ENCODE results near the gene RND1.
A peak's percentile ranks its signal among the peaks of the same experiment; 100 is the strongest.
"Not testable (repeated sequence)": the region's sequence is repeated elsewhere in the genome, so short reads cannot be mapped to it uniquely, and the experiment has no call there.

Gene RND1

DNA sequence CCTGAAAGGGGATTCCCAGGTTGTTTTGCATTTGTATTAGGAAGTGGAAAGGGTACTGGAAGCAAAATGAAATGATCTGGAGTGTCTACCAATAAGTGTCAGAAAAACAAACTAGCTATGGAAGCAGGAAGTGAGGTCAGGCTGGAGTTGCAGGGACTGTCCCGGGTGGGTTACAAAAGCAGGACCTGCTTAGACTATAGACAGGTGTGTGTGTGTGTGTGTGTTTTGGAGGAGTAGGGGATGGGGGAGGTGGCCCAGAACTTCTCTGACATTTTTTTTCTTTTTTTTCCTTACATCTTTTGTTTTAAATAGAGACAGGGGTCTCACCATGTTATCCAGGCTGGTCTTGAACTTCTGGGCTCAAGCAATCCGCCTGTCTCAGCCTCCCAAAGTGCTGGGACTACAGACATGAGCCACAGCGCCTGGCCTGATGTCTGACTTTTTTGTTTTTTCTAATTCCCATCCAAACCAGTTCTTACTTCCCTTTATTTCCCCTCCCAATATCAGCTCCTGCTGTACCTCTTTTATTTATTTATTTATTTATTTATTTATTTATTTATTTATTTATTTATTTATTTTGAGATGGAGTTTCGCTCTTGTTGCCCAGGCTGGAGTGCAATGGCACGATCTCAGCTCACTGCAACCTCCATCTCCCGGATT, 512 bp upstream of the RND1 start:
- DNase-seq: no peak

DNA sequence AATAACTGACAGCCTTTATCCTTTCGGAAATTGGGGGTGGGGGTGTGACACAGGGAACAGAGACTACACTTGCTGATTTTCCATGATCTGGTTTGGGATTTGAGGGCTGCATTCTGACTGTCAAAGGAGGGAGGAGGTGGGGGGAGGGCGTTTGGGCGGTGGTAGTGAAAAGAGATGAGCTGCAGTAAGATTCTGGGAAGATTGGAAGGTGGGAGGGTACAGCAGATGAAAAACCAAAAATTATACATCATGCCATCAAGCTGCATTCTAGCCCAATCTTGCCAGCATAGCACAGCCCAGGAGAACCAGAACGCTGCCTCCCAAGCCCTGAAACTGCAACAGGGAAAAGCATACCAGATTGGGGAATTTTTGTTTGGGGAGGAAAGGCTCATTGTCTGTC, 2.4 kb downstream of the RND1 start:
- no peak for DNase-seq

DNA sequence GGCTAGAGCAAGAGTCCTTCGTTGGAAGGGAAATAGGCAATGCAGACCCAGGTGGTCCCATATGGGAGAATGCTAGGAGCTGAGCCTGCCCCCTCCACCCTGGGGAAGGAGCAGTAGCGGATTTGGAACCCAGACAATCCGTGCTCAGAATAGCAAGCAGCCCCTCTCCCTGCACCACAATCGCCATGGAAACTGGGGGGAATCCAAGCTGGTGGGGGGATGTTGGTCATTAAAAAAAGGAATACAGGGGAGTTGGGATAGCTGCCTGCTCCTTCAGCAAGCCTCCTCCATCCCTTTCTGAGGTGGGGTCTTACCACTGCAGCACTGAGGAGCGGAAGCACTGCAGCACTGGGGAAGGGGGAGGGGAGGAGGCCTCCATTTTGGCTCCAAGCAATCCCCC, 2.9 kb downstream of the RND1 start:
- no peak for DNase-seq

DNA sequence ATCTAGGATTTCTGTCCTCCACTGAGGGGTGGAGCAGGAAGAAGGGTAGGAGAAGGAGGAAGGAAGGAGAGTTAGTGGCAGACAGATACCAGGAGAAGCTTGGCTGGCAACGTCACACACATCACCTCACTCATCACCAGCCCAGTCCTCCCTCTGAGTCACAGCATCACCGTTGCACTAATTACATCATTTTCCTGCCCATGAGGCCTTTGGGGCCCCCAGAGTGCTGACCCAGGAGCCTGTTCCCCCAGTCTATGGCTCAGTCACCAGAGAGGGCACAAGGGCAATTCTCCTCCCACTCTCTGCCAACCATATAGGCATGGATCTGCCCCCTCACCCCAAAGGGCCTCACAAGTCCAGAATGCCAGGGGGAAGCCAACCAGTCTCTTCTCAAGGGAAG, 4.6 kb downstream of the RND1 start:
- DNase-seq: no peak

DNA sequence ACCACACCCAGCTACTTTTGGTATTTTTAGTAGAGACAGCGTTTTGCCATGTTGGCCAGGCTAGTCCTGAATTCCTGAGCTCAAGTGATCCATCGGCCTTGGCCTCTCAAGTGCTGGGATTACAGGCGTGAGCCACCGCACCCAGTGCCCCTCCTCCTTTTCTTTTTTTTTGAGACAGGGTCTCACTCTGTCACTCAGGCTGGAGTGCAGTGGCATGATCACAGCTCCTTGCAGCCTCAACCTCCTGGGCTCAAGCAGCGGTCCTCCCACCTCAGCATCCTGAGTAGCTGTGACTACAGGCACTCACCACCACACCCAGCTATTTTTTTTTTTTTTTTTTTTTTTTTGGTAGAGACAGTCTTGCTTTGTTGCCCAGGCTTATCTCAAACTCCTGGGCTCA, 5.4 kb downstream of the RND1 start:
- DNase-seq: not testable (repeated sequence)

DNA sequence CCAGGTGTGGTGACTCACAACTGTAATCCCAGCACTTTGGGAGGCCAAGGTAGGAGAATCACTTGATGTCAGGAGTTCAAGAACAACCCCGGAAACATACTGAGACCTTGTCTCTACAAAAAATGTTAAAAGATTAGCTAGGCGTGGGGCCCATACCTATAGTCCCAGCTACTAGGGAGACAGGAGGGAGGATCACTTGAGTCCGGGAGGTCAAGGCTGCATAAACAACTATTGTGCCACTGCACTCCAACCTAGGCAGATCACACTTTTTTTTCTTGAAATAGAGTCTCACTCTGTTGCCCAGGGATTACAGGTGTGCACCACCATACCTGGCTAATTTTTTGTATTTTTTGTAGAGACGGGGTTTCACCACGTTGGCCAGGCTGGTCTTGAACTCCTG, 6.1 kb downstream of the RND1 start:
- DNase-seq: no peak

DNA sequence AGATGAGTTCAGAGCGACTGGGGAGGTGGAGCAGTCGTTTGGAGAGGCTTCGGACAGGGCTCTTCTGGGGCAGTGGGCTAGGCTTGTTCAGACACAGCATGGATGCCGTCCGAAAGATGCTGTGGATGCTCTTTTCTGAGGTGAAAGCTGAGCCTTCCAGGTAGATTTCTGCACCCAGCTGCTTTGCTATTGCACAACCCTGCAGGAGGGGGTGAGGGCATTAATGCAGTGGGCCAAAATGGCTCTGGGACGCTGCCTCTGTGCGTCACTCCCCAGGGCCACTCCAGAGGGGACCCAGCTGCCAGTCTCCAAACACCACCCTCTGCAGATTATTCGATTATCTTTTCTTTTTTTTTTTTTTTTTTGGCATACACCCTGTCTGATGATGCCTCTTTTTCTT, 7.6 kb downstream of the RND1 start:
- no peak for DNase-seq

DNA sequence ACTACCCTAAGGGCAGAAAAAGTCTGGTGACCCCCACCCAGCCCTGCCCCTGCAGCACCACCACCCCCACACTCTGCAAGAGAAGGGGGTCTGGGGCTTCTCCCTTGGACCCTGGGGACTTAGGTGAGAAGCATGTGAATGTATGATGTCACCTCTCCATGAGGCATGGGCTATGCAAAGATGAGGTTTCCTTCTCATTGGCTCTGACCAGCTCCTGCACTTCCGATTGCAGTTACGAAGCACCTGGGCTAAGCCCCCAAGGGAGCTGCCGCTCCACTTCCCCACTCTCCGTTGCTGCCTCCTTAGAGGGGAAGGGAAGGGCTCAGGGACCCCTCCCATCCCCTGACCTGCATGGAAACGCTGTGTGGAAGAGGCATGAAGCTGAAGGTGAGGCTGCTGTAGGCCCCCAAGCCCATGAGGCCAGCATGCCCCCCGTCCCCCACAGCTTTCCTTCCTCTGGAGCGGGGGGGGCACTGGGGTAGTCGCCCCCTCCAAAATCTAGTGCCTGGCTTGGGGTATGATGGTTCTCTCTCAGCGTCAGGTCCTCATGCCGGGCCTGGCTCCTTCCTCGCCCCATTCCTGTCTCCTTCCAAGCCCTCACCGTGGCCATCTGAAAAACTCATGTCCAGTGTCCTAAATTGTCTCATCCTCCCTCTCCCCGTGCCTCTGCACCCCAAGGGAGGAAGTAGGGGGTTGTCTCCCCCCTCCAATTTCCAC, 8.2 kb downstream of the RND1 start:
- no peak for DNase-seq

DNA sequence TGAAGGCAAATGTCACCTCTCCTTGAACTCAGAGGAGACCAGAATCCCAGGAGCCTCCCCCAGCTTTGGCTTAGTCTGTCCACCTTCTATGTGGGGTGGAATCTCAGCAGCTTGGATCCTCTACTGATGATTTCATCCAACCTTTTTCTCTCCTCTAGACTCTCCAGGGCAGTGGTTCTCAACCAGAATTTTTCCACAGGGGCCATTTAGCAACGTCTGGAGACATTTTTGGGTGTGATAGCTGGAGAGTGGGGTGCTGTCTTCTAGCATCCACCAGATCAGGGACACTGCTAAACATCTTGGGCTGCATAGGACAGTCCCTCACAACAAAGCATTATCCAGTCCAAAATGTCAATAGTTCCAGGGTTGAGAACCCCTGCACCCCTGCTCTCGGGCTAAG, 9.3 kb downstream of the RND1 start:
- no peak for DNase-seq

DNA sequence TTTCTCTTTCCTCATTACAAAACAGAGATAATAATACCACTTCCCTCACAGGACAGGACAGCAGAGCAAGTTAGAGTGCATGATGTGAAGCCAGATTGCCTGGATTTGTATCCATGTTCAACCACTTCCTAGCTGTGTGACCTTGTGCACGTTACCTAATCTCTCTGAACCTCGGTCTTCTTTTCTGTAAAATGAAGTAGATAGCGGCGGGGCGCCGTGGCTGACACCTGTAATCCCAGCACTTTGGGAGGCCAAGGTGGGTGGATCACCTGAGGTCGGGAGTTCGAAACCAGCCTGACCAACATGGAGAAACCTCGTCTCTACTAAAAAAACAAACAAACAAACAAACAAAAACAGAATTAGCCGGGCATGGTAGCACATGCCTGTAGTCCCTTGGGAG, 10.7 kb downstream of the RND1 start:
- not testable (repeated sequence) for DNase-seq

DNA sequence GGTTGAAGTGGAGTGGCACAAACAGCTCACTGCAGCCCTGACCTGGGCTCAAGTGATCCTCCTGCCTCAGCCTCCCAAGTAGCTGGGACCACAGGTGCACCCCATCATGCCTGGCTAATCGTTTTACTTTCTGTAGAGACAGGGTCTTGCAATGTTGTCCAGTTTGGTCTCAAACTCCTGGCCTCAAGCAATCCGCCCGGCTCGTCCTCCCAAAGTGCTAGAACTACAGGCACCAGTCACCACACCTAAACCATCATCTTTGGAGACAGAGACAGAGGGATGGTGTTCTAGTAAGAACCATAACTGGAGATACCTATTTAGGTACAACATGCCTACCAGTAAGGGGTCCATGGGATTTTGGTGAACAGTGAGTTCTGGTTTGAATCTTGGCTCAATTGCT, 11.2 kb downstream of the RND1 start:
- DNase-seq: no peak

DNA sequence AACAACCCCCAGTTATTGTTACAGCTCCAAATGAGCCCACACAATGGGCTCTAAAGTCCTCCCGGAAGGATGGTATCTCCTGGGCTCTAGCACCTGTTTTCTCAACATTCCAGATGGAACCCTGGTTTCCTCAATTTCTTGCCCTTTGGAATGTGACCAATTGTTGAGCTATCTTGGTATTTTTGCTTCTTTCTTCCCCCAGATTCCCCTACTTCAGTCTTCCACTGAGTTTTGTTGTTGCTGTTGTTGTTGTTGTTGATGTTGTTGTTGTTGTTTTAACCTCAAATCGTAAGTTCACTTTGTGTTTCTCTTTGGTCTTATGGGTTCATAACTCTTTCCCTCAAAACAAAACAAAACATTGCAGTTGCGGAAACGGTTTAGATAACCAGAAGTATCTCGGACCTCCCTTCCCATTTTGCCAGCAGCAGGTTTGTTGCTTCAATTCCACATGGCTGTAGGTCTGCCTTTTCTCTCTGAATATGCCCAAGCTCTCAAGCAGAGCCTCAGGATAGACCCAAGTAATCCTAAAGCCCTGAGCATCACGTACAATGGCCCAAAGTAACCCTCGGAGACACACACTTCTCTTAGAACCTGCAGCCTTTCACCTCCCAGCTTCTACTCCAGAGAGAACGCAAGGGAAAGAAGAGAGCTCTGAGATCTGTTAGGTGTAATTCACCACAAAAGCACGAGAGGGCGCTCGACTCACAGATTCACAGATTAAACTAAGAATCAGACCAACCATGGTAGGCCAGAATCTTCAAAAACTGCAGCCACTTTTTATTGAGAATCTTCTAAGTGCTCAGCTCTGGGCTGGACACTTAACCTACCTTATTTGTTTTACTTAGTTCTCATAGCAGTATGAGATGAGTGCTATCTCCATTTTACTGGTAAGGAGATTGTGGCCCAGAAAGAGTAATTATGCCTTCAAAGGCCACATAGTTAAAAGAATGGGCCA, 12.7 kb downstream of the RND1 start:
- peak; percentile 81 to 83 for DNase-seq

DNA sequence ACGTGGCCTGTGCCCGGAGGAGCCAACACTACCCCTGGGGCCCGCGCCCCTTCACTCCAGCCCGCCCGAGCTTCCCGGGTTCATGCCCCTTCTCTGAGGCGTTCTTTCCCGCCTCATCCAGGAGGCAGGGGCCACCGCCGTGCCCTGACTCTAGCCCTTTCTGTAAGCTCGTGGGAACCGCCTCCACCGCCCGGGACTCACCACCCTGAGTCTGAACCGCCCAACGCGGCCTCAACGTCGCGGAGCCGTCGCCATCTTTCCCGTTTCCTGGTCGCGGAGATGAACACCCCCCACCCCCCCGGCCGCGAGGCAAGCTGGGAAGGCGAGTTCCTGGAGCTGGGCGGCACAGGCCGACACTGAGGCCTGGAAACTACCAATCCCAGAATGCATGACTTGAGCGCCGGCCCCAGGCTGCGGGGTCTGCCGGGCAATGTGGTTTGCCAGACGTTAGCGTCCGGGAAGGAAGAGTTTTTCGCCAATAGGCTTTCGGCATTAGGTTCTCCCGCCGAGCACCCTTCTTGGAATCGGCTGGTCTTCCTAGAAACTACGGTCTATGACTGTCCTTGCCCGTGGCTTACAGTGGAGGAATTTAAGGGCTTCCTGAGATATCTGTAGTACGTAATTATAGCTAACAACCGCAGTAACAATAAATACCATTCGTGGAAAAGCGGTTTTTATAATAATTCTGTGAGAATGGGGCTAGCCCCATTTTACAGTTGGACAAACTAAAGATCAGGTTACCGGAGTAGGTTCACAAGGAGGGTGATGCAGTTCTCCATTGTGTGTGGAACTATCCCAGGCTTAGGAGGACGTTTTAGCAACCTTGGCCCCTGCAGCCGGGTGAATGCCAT, 13.6 kb downstream of the RND1 start, which contains the start of gene DDX23:
DDX23 (minus strand) TSS at position 281 of the 851 bp plus-strand sequence. CDS start 6,381 bp downstream, outside the sequence.
- DNase-seq: peak; percentile 97 to 98

DNA sequence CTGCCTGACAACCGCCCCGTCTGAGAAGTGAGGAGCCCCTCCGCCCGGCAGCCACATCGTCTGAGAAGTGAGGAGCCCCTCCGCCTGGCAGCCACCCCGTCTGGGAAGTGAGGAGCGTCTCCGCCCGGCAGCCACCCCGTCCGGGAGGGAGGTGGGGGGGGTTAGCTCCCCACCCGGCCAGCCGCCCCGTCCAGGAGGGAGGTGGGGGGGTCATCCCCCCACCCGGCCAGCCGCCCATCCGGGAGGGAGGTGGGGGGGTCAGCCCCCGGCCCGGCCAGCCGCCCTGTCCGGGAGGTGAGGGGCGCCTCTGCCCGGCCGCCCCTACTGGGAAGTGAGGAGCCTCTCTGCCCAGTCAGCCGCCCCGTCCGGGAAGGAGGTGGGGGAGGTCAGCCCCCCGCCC, 23.6 kb downstream of the RND1 start:
- DNase-seq: not testable (repeated sequence)

DNA sequence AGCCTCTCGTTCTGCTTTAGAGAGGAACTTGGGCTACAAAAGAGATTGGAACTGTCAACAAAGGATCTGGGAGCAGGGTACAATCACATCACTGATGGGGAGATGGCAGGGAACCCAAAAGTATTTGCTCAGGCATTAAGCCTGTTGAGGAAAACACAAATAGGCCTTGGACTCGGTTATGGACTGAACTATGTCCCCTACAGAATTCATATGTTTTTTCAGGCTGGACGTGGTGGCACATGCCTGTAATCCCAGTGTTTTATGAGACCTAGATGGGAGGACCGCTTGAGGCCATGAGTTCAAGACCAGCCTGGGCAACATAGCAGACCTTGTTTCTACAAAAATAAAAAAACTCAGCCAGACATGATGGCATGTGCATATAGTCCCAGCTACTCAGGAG, 27.6 kb downstream of the RND1 start:
- DNase-seq: no peak

DNA sequence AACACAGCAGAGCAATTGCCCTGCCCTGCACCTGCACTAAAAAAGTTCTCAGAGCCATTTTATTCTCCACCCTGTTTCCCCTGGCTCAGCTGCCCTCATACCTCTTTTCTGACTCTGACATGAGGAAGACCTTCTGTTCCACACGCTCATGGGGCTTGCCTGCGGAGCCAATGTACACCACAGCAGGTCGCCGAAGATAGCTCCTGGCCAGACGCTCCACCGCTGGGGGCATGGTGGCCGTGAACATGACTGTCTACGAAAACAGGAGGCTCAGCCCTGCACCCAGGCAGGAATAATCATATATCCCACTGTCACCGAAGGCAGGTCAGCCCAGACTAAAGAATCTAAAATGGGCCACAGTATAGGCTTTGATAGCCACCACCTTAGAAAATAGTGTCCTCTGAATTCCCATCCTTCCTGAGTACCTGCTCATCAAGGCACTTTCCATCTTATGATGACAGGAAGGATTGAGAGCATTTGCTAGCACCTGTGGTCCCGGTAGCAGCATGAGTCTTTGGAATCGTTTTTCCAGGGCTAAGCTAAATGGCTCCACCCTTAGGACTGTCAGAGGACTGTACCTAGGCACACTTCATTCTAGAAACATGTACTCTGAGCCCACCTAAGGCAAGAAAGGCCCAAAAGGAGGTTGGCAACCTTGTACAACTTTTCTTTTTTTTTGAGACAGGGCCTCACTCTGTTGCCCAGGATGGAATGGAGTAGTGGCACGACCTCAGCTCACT, 33.2 kb downstream of the RND1 start:
- DNase-seq: no peak

DNA sequence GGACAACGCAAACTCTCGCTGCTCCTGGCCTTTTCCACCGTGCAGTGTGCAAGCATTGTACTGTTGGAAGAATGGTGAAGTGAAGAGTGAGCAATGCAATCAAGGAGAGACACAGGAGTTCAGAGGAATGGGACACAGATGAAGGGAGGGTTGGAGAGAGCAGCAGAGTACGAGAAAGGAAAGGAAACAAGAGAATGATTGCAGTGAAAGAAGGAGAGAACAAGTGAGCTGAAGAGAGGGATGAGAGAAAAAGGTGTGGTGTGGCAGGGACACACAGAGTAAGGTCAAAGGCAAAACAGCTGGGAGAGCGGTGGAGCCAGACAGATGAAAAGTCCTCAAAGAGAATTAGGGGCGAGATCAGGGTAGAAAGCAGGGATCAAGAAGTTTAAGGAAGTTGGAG, 34.4 kb downstream of the RND1 start:
- no peak for DNase-seq

DNA sequence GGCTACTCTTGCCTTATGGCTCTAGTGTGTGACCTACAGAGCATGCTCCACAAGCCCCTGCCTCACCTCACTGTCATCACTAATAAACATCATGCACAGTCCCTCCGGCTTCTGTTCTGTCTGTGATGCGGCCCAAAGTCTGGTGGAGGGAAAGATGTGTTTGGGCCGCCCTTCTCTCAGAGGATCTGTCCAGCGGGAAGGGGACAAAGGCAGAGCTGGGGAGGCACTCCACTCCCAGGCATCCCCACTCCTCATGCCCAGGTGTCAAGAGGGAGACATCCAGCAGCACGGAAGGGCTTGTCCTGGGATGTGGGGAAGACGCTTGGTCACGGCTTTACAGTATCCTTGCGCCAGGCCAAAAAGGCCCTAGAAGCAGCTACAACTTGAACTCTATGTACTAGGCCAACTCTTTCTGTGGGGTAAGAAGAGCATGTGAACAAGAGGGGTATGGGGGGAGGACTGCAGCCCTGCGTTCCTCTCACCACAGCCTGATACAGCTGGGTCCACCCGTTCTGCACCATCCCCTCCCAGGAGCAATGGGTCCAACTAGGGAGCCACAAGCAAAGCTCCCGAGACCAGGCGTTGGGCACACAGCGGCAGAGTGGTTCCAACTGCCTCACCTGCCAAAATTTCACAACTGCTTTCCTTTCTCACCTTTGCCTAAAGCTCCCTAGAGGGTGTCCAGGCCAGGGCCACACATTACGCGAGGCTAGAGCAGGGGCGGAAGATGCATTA, 36.7 kb downstream of the RND1 start:
- no peak for DNase-seq

DNA sequence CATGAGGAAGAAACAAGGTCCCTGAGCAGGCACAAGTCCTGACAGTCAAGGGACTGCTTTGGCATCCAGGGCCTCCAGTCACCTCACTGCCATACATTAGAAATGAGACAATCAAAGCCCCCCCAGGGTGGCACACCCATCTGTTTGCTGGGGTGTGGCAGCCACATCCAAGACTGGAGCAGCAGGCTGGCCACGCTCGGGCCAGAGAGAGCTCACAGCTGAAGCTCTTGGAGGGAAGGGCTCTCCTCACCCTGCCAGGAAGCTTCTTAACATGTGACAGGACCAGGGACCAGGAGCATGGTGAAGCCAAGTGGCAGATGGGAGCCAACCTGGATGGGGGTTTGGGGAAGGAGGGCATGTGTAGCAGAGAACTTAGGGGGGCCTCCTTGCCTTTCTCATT, 37.4 kb downstream of the RND1 start:
- no peak for DNase-seq

DNA sequence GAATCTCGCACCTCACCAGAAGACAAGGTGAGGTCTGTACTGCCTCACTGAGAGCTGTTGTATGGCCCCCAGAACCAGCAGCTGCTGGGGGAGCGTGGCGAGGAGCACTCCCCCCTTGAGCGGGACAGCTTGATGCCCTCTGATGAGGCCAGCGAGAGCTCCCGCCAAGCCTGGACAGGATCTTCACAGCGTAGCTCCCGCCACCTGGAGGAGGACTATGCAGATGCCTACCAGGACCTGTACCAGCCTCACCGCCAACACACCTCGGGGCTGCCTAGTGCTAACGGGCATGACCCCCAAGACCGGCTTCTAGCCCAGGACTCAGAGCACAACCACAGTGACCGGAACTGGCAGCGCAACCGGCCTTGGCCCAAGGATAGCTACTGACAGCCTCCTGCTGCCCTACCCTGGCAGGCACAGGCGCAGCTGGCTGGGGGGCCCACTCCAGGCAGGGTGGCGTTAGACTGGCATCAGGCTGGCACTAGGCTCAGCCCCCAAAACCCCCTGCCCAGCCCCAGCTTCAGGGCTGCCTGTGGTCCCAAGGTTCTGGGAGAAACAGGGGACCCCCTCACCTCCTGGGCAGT, 38.1 kb downstream of the RND1 start:
- DNase-seq: no peak

DNA sequence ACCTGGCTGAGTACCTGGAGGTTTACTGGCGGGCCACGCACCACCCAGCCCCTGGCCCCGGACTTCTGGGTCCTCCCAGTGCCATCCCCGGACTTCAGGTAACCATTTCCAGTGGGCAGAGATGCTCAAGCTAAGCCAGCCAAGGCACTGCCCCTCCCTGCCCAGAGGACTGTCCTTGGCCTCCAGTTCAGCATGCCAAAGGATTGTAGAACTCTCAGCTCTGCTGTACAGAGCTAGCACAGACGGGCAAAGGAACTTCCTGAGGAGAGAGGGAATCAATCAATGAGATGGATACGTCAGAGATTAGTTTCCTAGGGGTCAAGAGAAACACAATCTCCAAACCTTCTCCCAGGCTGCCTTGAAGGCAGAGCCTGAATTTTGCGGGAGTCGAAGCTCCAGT, 38.6 kb downstream of the RND1 start:
- DNase-seq: no peak

Measured in AML-193 (cell line).